Hair follicular keratinocyte (primary cell): ENCODE results near the gene OTOG. TPM values are rescaled to one million over a fixed set of nuclear protein-coding genes. Genes with fewer than 3 reads are reported as not detected.

Experiments
- total RNA-seq: library from RNA; depleted of rRNA; stranded (reverse); fragments of >200 nt; gene quantifications from 2 replicates; pipeline ENCODE4 v1.2.3, GENCODE V29; 2015

The OTOG gene
- total RNA-seq: not detected in 2 replicates

GRCh38 chr11:17547051-17547577, at the start of gene OTOG:
OTOG (plus strand) TSS chr11:17547259; CDS start chr11:17547373, 114 bp downstream.

GRCh38 chr11:17544181-17544622, 2.9 kb upstream of the OTOG start, which contains the start of gene USH1C:
USH1C (minus strand) TSS chr11:17544416; CDS start chr11:17544307, 109 bp downstream.

Other genes starting within 250 kb of the OTOG start
- 4.6 and 5.5 TPM in 2 replicates for gene NCR3LG1, start 195.5 kb upstream of the OTOG start, total RNA-seq
- not detected in 2 replicates for gene KCNJ11, start 158.6 kb upstream of the OTOG start, total RNA-seq
- gene ABCC8, start 70.4 kb upstream of the OTOG start, total RNA-seq: not detected in 2 replicates
- not detected in 2 replicates for gene USH1C, start 2.8 kb upstream of the OTOG start, total RNA-seq
- not detected in 2 replicates for gene MYOD1, start 172.3 kb downstream of the OTOG start, total RNA-seq
- gene KCNC1, start 187.5 kb downstream of the OTOG start, total RNA-seq: not detected in 2 replicates